PC-9 (cell line): ENCODE data around the gene MAPK12. TPM values are rescaled to one million over a fixed set of nuclear protein-coding genes. Genes with fewer than 3 reads are reported as not detected.

ENCODE experiments used
- BruUV-seq: library from RNA; stranded (reverse); fragments of 400-500 nt; replicated peaks from 2 replicates; lab custom pipeline; 2021; lab: Mats Ljungman, UMichigan
- CTCF ChIA-PET: fragments of 300-600 bp; sonication (Branson Sonifier 250); formaldehyde crosslinking; loops from one replicate; lab custom pipeline; 2022; ENCODE audit warnings: antibody characterized with exemption; lab: Charles Lee
- POLR2A ChIA-PET: fragments of 300-600 bp; sonication (Branson Sonifier 250); formaldehyde crosslinking; loops from one replicate; lab custom pipeline; 2022; ENCODE audit warnings: antibody characterized with exemption; ENCODE audit not compliant: unreplicated experiment; lab: Charles Lee
- DNase-seq, 2 experiments: peaks; one replicate each; pipeline versions ENCODE4 v3.0.0 to v3.0.0-alpha.2; 2015 to 2022; ENCODE audit warnings: mixed read lengths in 1 of 2
- H2AFZ ChIP-seq: fragments of 200-600 bp; sonication (generic); 2 replicates; pipeline ENCODE4 v1.8.1; 2017; ENCODE audit warnings: antibody characterized with exemption
- H3F3A ChIP-seq: fragments of 200-600 bp; sonication (generic); 2 replicates; pipeline ENCODE4 v1.8.1; 2017; ENCODE audit warnings: antibody characterized with exemption, mild to moderate bottlenecking, low read depth; ENCODE audit not compliant: insufficient read depth
- H3K27ac ChIP-seq: fragments of 200-600 bp; sonication (generic); 2 replicates; pipeline ENCODE4 v1.6.1; 2016; ENCODE audit warnings: mixed run types
- H3K27me3 ChIP-seq: fragments of 200-600 bp; sonication (generic); 2 replicates; pipeline ENCODE4 v1.6.1; 2016; ENCODE audit warnings: low read depth, mixed run types; ENCODE audit not compliant: insufficient read depth
- H3K36me3 ChIP-seq: fragments of 200-600 bp; sonication (generic); 2 replicates; pipeline ENCODE4 v1.6.1; 2016; ENCODE audit warnings: low read depth, mixed run types
- H3K4me1 ChIP-seq: fragments of 200-600 bp; sonication (generic); replicated peaks from 2 replicates; pipeline ENCODE4 v1.6.1; 2016; ENCODE audit warnings: mixed run types; ENCODE audit not compliant: insufficient read depth
- H3K4me2 ChIP-seq: fragments of 200-600 bp; sonication (generic); 2 replicates; pipeline ENCODE4 v1.6.1; 2017; ENCODE audit warnings: mixed run types
- H3K4me3 ChIP-seq: fragments of 200-600 bp; sonication (generic); 2 replicates; pipeline ENCODE4 v1.6.1; 2016; ENCODE audit warnings: mixed run types
- H3K79me2 ChIP-seq: fragments of 200-600 bp; sonication (generic); 2 replicates; pipeline ENCODE4 v1.6.1; 2017; ENCODE audit warnings: low read depth, mixed run types
- H3K9me2 ChIP-seq: fragments of 200-600 bp; sonication (generic); 2 replicates; pipeline ENCODE4 v1.8.1; 2017; ENCODE audit warnings: mild to moderate bottlenecking; ENCODE audit not compliant: insufficient read depth
- H3K9me3 ChIP-seq: fragments of 200-600 bp; sonication (generic); 2 replicates; pipeline ENCODE4 v1.8.1; 2016; ENCODE audit warnings: low read depth; ENCODE audit not compliant: insufficient read depth
- H4K20me1 ChIP-seq: fragments of 200-600 bp; sonication (generic); 2 replicates; pipeline ENCODE4 v1.8.1; 2017; ENCODE audit not compliant: insufficient read depth
- EZH2 ChIP-seq: fragments of 200-600 bp; sonication (generic); IDR thresholded peaks from 2 replicates; pipeline ENCODE4 v1.8.0; 2017; ENCODE audit warnings: antibody characterized with exemption, low read depth
- intact Hi-C: fragments of 100-400 bp; cut with micrococcal nuclease; formaldehyde crosslinking; loops from one replicate; pipeline ENCODE4 v1.10.0; 2022; ENCODE audit not compliant: unreplicated experiment
- total RNA-seq: library from RNA; stranded (reverse); gene quantifications from 2 replicates; pipeline ENCODE4 v1.2.3, GENCODE V29; 2021
- TF ChIP-seq, protein P1 (sequence below): fragments of 200-600 bp; sonication (generic); conservative IDR thresholded peaks from 2 replicates; pipeline ENCODE4 v1.6.1; 2017; ENCODE audit warnings: mixed run types, antibody characterized with exemption, mild to moderate bottlenecking, moderate library complexity

The MAPK12 gene
- total RNA-seq, 1 experiment from 2014 or later: 48.5 TPM

DNA sequence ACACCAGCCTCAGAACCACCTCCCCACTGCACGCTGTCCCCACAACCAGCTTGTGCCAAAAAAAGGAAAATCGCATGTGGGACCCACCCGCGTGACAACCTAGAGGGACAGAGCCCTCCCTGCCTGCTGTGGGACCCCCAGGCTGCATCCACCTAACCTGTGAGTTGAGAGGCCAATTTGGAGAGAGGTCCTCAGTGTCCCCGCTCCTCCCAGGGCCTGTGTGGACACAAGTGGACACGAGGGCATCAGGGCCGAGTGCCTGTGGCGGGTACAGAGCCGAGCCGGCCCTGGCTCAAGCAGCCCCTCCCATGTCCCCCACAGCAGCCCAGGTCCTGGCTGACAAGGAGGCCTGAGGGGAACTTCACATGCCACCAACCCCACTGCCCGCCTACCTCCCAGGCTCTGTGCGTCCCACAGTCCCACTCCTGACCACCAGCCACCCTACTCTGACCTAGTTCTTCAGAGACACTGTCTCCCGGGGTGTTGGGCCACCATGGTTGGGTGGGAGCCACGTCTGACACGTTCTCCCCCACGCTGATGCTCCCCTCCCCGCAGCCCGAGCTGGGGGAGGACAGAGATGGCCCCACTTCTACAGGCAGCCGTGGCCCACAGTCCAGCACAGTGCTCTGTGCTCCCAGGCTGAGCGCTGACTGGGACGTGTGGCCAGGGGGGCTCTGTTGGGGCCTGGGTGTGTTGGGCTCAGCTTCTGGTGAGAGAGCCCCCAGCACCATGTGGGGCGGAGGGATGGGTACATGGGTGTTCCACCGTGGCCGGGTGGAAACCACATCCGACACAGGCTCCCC, 41.5 kb downstream of the MAPK12 start:
- peaks cover 43% of the 10 kb centered on the region for H3K36me3 ChIP-seq
- POLR2A ChIA-PET: no interaction called here
- H3K9me2 ChIP-seq: no peaks in the 10 kb centered on the region
- intact Hi-C loops: no loop called here
- H3K4me3 ChIP-seq: no peak overlapping the region
- no TSS peak for BruUV-seq
- H3K27me3 ChIP-seq: no peaks in the 10 kb centered on the region
- H3K4me2 ChIP-seq: no peak overlapping the region
- peaks cover 72% of the 10 kb centered on the region for H4K20me1 ChIP-seq
- H3F3A ChIP-seq: peaks cover 26% of the 10 kb centered on the region; the same call in 1 of the 2 replicates
- CTCF ChIA-PET: no interaction called here
- no peaks in the 10 kb centered on the region for H3K4me1 ChIP-seq
- no peak overlapping the region for H2AFZ ChIP-seq
- H3K79me2 ChIP-seq: no peaks in the 10 kb centered on the region
- TF ChIP-seq, protein P1, sequence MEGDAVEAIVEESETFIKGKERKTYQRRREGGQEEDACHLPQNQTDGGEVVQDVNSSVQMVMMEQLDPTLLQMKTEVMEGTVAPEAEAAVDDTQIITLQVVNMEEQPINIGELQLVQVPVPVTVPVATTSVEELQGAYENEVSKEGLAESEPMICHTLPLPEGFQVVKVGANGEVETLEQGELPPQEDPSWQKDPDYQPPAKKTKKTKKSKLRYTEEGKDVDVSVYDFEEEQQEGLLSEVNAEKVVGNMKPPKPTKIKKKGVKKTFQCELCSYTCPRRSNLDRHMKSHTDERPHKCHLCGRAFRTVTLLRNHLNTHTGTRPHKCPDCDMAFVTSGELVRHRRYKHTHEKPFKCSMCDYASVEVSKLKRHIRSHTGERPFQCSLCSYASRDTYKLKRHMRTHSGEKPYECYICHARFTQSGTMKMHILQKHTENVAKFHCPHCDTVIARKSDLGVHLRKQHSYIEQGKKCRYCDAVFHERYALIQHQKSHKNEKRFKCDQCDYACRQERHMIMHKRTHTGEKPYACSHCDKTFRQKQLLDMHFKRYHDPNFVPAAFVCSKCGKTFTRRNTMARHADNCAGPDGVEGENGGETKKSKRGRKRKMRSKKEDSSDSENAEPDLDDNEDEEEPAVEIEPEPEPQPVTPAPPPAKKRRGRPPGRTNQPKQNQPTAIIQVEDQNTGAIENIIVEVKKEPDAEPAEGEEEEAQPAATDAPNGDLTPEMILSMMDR: no peak
- TF ChIP-seq EZH2: no peak
- no peaks in the 10 kb centered on the region for H3K9me3 ChIP-seq
- no peak for DNase-seq
- no peak overlapping the region for H3K27ac ChIP-seq

DNA sequence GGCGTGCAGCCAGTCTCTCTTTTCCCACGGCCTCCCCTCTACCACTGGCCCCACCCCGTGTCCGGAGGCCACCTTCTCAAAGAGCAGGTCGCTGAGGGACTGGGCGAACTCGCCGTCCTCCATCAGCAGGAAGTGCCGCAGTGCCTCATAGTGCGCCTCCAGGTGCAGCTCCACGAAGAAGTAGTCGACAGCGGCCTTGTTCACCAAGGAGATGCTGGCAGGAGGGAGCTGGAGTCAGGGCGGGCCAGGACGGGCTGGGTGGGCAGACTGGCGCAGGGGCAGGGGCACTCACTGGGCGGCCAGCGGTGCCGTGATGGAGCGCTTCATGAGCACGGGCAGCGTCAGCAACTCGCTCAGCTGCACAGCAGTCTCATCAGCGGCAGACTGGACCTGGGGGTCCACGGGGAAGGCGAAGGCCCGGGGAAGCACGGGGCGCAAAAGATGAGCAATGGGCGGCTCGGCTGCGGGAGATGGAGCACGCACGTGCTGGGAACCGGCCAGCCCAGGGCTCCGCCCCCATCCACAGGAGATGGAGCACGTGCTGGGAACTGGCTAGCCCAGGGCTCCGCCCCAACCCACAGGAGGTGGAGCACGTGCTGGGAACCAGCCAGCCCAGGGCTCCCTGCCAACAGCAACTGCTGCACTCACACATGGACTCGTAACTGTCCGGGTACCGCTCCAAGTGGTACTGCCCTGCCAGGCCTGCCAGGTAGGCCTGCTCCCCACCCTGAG, 42.3 kb downstream of the MAPK12 start:
- H3K4me1 ChIP-seq: no peaks in the 10 kb centered on the region
- TF ChIP-seq EZH2: no peak
- TF ChIP-seq, protein P1: no peak
- H3K4me2 ChIP-seq: no peak overlapping the region
- no peaks in the 10 kb centered on the region for H3K27me3 ChIP-seq
- intact Hi-C loops: no loop called here
- H3K27ac ChIP-seq: no peak overlapping the region
- peaks cover 79% of the 10 kb centered on the region for H4K20me1 ChIP-seq
- ChIA-PET POLR2A (no interaction called here), CTCF (no interaction called here)
- peaks cover 42% of the 10 kb centered on the region for H3K36me3 ChIP-seq
- no TSS peak for BruUV-seq
- H3F3A ChIP-seq: peaks cover 33% of the 10 kb centered on the region; the same call in 1 of the 2 replicates
- H3K4me3 ChIP-seq: no peak overlapping the region
- peak in 1 of 2 experiments; percentile 35 for DNase-seq
- no peaks in the 10 kb centered on the region for H3K9me3 ChIP-seq
- H2AFZ ChIP-seq: no peak overlapping the region
- H3K9me2 ChIP-seq: no peaks in the 10 kb centered on the region
- H3K79me2 ChIP-seq: no peaks in the 10 kb centered on the region

DNA sequence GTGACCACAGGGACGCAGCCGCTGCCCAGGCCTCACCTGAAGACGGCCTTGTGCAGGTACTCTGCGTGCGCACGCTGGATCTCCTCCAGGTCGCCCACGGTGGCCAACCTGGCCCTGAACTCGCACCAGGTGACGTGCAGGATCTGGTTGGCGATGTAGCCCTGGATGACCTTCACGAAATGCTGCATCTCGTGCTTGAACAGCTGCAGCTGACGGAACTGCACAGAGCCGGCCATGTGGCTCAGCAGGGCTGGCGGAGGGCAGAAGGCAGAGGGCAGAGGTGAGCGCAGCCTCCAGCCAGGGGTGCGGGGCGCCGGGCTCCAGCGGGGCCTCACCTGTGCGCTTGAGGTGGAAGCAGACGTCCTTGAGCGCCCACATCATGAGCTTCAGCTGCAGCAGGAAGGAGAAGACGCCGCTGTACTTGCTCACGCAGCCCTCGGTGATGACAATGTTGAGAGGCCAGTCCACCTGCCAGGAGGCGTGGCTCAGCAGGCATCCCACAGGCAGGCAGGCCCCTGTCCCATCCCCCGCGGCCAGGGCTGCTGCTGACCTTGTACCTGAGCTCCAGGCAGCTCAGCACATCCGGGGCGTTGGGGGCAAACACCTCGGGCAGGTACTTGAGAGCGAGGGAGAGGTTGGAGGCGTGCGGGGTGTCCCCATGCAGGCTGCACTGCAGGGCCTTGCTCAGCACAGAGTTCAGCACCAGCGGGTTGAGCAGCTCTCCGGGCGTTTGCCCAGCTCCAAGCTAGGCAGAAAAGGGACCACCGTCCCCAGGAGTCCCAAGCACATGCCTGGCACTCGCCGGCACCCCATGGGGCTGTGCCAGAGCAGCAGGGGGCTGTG, 43.1 kb downstream of the MAPK12 start:
- Histone ChIP-seq H3K36me3 (peaks cover 43% of the 10 kb centered on the region), H3K79me2 (no peaks in the 10 kb centered on the region), H3K9me3 (no peaks in the 10 kb centered on the region), H3K4me3 (no peak overlapping the region), H3F3A (peaks cover 39% of the 10 kb centered on the region; the same call in 1 of the 2 replicates), H3K4me1 (no peaks in the 10 kb centered on the region), H3K9me2 (no peaks in the 10 kb centered on the region), H2AFZ (no peak overlapping the region), H3K27me3 (no peaks in the 10 kb centered on the region), H3K27ac (no peak overlapping the region), H3K4me2 (no peak overlapping the region), H4K20me1 (peaks cover 81% of the 10 kb centered on the region)
- TF ChIP-seq, protein P1: no peak
- TF ChIP-seq EZH2: no peak
- no peak for DNase-seq
- BruUV-seq: no TSS peak
- intact Hi-C loops: no loop called here
- CTCF ChIA-PET: no interaction called here
- POLR2A ChIA-PET: no interaction called here
